HEK293 (cell line): Measurements from ENCODE around the gene SIN3A.

Experiments
- CTCF ChIA-PET: fragments of 350-600 bp; formaldehyde crosslinking; extraction: SDS; loops from one replicate; lab custom pipeline; 2021; ENCODE audit warnings: antibody characterized with exemption; lab: Yijun Ruan, JAX
- POLR2A ChIA-PET: fragments of 300-600 bp; formaldehyde crosslinking; extraction: SDS; loops from one replicate; lab custom pipeline; 2020; ENCODE audit warnings: antibody characterized with exemption, inconsistent platforms; lab: Yijun Ruan, JAX
- H3K27ac ChIP-seq: fragments of 200-500 bp; sonication (Bioruptor generic); 2 replicates; pipeline ENCODE4 v1.5.1; 2014; ENCODE audit warnings: low read depth, low read length, control low read depth, inconsistent platforms; ENCODE audit errors: extremely low read depth
- H3K36me3 ChIP-seq, 2 experiments: fragments of 200-500 bp in 1 of 2; sonication (Bioruptor generic) in 1 of 2; 1 replicate in 1 of 2; 2 replicates in 1 of 2; pipeline ENCODE4 v1.5.1; 2014 to 2017; ENCODE audit warnings: inconsistent platforms in 2 of 2, low read length in 2 of 2; ENCODE audit not compliant: control insufficient read depth in 2 of 2, insufficient read depth in 1 of 2
- H3K4me1 ChIP-seq: fragments of 200-500 bp; sonication (Bioruptor generic); 2 replicates; pipeline ENCODE4 v1.5.1; 2014; ENCODE audit warnings: mild to moderate bottlenecking, low read length, inconsistent platforms; ENCODE audit not compliant: control insufficient read depth, insufficient read depth
- H3K4me3 ChIP-seq: 2 replicates; pipeline ENCODE4 v1.5.1; 2011; ENCODE audit warnings: low read depth, mild to moderate bottlenecking, control low read depth, low read length, moderate library complexity
- H3K9me3 ChIP-seq: fragments of 200-500 bp; sonication (Bioruptor generic); 2 replicates; pipeline ENCODE4 v1.5.1; 2014; ENCODE audit warnings: low read depth, low read length, inconsistent platforms; ENCODE audit not compliant: control insufficient read depth, insufficient read depth
- AEBP2 ChIP-seq: fragments of 450-650 bp; formaldehyde crosslinking; IDR thresholded peaks from 2 replicates; pipeline ENCODE4 v1.5.1; 2016; ENCODE audit warnings: missing biosample characterization, missing genetic modification characterization, borderline replicate concordance
- GFI1B ChIP-seq: fragments of 450-650 bp; formaldehyde crosslinking; IDR thresholded peaks from 2 replicates; pipeline ENCODE4 v1.5.1; 2016; ENCODE audit warnings: missing biosample characterization, missing genetic modification characterization
- GLI2 ChIP-seq: fragments of 450-650 bp; formaldehyde crosslinking; IDR thresholded peaks from 2 replicates; pipeline ENCODE4; 2017; ENCODE audit warnings: missing biosample characterization, missing genetic modification characterization, low read depth, borderline replicate concordance
- HIC1 ChIP-seq: fragments of 450-650 bp; formaldehyde crosslinking; IDR thresholded peaks from 2 replicates; pipeline ENCODE4 v1.5.1; 2016; ENCODE audit warnings: missing biosample characterization, missing genetic modification characterization
- IKZF3 ChIP-seq: fragments of 450-650 bp; IDR thresholded peaks from 2 replicates; pipeline ENCODE4 v1.5.0; 2018; ENCODE audit warnings: missing biosample characterization, mild to moderate bottlenecking, missing genetic modification characterization, moderate library complexity
- INSM2 ChIP-seq: fragments of 450-650 bp; formaldehyde crosslinking; IDR thresholded peaks from 2 replicates; pipeline ENCODE4 v1.5.1; 2016; ENCODE audit warnings: missing biosample characterization, missing genetic modification characterization
- KLF1 ChIP-seq: fragments of 450-650 bp; formaldehyde crosslinking; IDR thresholded peaks from 2 replicates; pipeline ENCODE4 v1.5.1; 2016; ENCODE audit warnings: missing biosample characterization, missing genetic modification characterization
- KLF10 ChIP-seq: fragments of 450-650 bp; IDR thresholded peaks from 2 replicates; pipeline ENCODE4 v1.5.1; 2018; ENCODE audit warnings: missing biosample characterization, mild to moderate bottlenecking, missing genetic modification characterization
- KLF16 ChIP-seq: fragments of 450-650 bp; formaldehyde crosslinking; IDR thresholded peaks from 2 replicates; pipeline ENCODE4 v1.5.1; 2017; ENCODE audit warnings: missing biosample characterization, missing genetic modification characterization
- KLF17 ChIP-seq: fragments of 450-650 bp; formaldehyde crosslinking; IDR thresholded peaks from 2 replicates; pipeline ENCODE4 v1.5.1; 2016; ENCODE audit warnings: missing biosample characterization, missing genetic modification characterization
- SP2 ChIP-seq: fragments of 450-650 bp; formaldehyde crosslinking; IDR thresholded peaks from 2 replicates; pipeline ENCODE4 v1.5.1; 2016; ENCODE audit warnings: missing biosample characterization, missing genetic modification characterization
- TSHZ1 ChIP-seq: fragments of 450-650 bp; formaldehyde crosslinking; IDR thresholded peaks from 2 replicates; pipeline ENCODE4 v1.5.1; 2016; ENCODE audit warnings: missing biosample characterization, missing genetic modification characterization, borderline replicate concordance
- WT1 ChIP-seq: fragments of 450-650 bp; formaldehyde crosslinking; IDR thresholded peaks from 2 replicates; pipeline ENCODE4 v1.5.1; 2016; ENCODE audit warnings: missing biosample characterization, missing genetic modification characterization
- YY2 ChIP-seq: fragments of 450-650 bp; formaldehyde crosslinking; IDR thresholded peaks from 2 replicates; pipeline ENCODE4 v1.5.1; 2016; ENCODE audit warnings: missing biosample characterization, missing genetic modification characterization
- ZBTB20 ChIP-seq: fragments of 450-650 bp; formaldehyde crosslinking; IDR thresholded peaks from 2 replicates; pipeline ENCODE4 v1.5.1; 2016; ENCODE audit warnings: missing biosample characterization, missing genetic modification characterization
- ZFP37 ChIP-seq: fragments of 450-650 bp; formaldehyde crosslinking; IDR thresholded peaks from 2 replicates; pipeline ENCODE4 v1.5.1; 2016; ENCODE audit warnings: missing biosample characterization, missing genetic modification characterization
- ZNF138 ChIP-seq: fragments of 450-650 bp; formaldehyde crosslinking; IDR thresholded peaks from 2 replicates; pipeline ENCODE4 v1.5.1; 2016; ENCODE audit warnings: missing biosample characterization, missing genetic modification characterization, borderline replicate concordance
- ZNF2 ChIP-seq: fragments of 450-650 bp; formaldehyde crosslinking; IDR thresholded peaks from 2 replicates; pipeline ENCODE4 v1.5.1; 2016; ENCODE audit warnings: missing biosample characterization, missing genetic modification characterization
- ZNF239 ChIP-seq: fragments of 450-650 bp; formaldehyde crosslinking; IDR thresholded peaks from 2 replicates; pipeline ENCODE4 v1.5.1; 2016; ENCODE audit warnings: missing biosample characterization, missing genetic modification characterization
- ZNF350 ChIP-seq: fragments of 450-650 bp; formaldehyde crosslinking; IDR thresholded peaks from 2 replicates; pipeline ENCODE4 v1.5.0; 2017; ENCODE audit warnings: missing biosample characterization, mild to moderate bottlenecking, missing genetic modification characterization
- ZNF366 ChIP-seq: fragments of 450-650 bp; formaldehyde crosslinking; conservative IDR thresholded peaks from 2 replicates; pipeline ENCODE4 v1.5.1; 2016; ENCODE audit warnings: missing biosample characterization, missing genetic modification characterization
- ZNF571 ChIP-seq: fragments of 450-650 bp; formaldehyde crosslinking; IDR thresholded peaks from 2 replicates; pipeline ENCODE4 v1.5.0; 2017; ENCODE audit warnings: missing biosample characterization, missing genetic modification characterization
- ZNF660 ChIP-seq: fragments of 450-650 bp; IDR thresholded peaks from 2 replicates; pipeline ENCODE4 v1.5.1; 2018; ENCODE audit warnings: missing biosample characterization, mild to moderate bottlenecking, missing genetic modification characterization
- ZSCAN30 ChIP-seq: fragments of 450-650 bp; IDR thresholded peaks from 2 replicates; pipeline ENCODE4 v1.5.1; 2018; ENCODE audit warnings: missing biosample characterization, mild to moderate bottlenecking, missing genetic modification characterization, moderate library complexity

The SIN3A gene

GRCh38 chr15:75452865-75453702 lies 1.6 kb upstream of the SIN3A start (continued):
- TF ChIP-seq INSM2 (tag by site-specific recombination) (no peak; the same call in 1 of the 2 replicates), SP2 (tag by site-specific recombination) (peak; percentile 49), ZFP37 (tag by site-specific recombination) (0 out of 2 replicates have a peak, but pooled peaks have one; percentile 6), KLF17 (peak; percentile 43; the same call in 1 of the 2 replicates), GFI1B (tag by site-specific recombination) (no peak), ZNF2 (peak; percentile 35; the same call in 1 of the 2 replicates)

GRCh38 chr15:75452364-75452864 lies 924 bp upstream of the SIN3A start:
- ChIA-PET POLR2A (interaction anchor here (0.6 to 6.8 kb wide), 34 partner anchors 11 to 1479 kb away, joined by 3 to 242 read pairs (median 5); partner anchors contain the start of genes COMMD4, IMP3, MAN2C1 and PPCDC), CTCF (interaction anchor here (0.6 to 7.5 kb wide), 8 partner anchors 32 to 270 kb away, joined by 3 to 63 read pairs (median 4); partner anchors contain the start of gene MAN2C1)
- Histone ChIP-seq H3K4me1 (peaks cover 15% of the 10 kb centered on the region), H3K27ac (peak overlapping the region; percentile 83), H3K9me3 (no peaks in the 10 kb centered on the region), H3K4me3 (peak overlapping the region; percentile 56), H3K36me3 (peaks cover 0 to 2% of the 10 kb centered on the region in 2 experiments; a peak in 1 of 3 replicates)
- no peak for TF ChIP-seq AEBP2
- no peak for TF ChIP-seq ZNF571 (tag by site-specific recombination)
- TF ChIP-seq ZBTB20 (tag by site-specific recombination) = peak; percentile 86; the same call in 1 of the 2 replicates
- peak; percentile 81; the same call in 1 of the 2 replicates for TF ChIP-seq IKZF3
- no peak for TF ChIP-seq ZNF239
- TF ChIP-seq SP2 (tag by site-specific recombination) = peak; percentile 5; the same call in 1 of the 2 replicates
- TF ChIP-seq GLI2 (tag by site-specific recombination) = no peak; the same call in 1 of the 2 replicates
- TF ChIP-seq TSHZ1 = no peak
- 0 out of 2 replicates have a peak, but pooled peaks have one; percentile 44 for TF ChIP-seq KLF16 (tag by site-specific recombination)
- peak; percentile 46 for TF ChIP-seq WT1 (tag by site-specific recombination)
- TF ChIP-seq ZNF138 (tag by site-specific recombination) = no peak
- TF ChIP-seq KLF1 (tag by site-specific recombination) = no peak
- TF ChIP-seq ZNF350 = no peak
- TF ChIP-seq ZNF660 (tag by site-specific recombination) = peak; percentile 11; the same call in 1 of the 2 replicates
- 0 out of 2 replicates have a peak, but pooled peaks have one; percentile 43 for TF ChIP-seq HIC1 (tag by site-specific recombination)
- TF ChIP-seq ZNF366 = peak; percentile 66
- TF ChIP-seq ZSCAN30 (tag by site-specific recombination) = peak; percentile 66; the same call in 1 of the 2 replicates
- TF ChIP-seq YY2 (tag by site-specific recombination) = no peak
- TF ChIP-seq KLF10 (tag by site-specific recombination) = peak; percentile 83
